Fibroblast of lung (primary cell): Measurements from ENCODE around the gene LIMS1. TPM values are rescaled to one million over a fixed set of nuclear protein-coding genes. Genes with fewer than 3 reads are reported as not detected.

Experiments
- DNase-seq, 2 donors: peaks; one replicate each; pipeline versions ENCODE4 v3.0.0 to v3.0.0-alpha.2; 2010; ENCODE audit warnings: low read depth in 2 of 2
- H2AFZ ChIP-seq: 2 replicates; pipeline ENCODE4 v1.5.1; 2012; ENCODE audit warnings: low read length, control low read depth, inconsistent platforms
- H3K27ac ChIP-seq: 2 replicates; pipeline ENCODE4 v1.5.1; 2011; ENCODE audit warnings: low read length, control low read depth; ENCODE audit not compliant: insufficient read depth
- H3K27me3 ChIP-seq: 2 replicates; pipeline ENCODE4 v1.5.1; 2011; ENCODE audit warnings: mild to moderate bottlenecking, low read length; ENCODE audit not compliant: control insufficient read depth, insufficient read depth
- H3K36me3 ChIP-seq: 2 replicates; pipeline ENCODE4 v1.5.1; 2011; ENCODE audit warnings: low read length; ENCODE audit not compliant: control insufficient read depth, insufficient read depth
- H3K4me1 ChIP-seq: 2 replicates; pipeline ENCODE4 v1.5.1; 2011; ENCODE audit warnings: low read length; ENCODE audit not compliant: control insufficient read depth, insufficient read depth; ENCODE audit errors: extremely low read depth
- H3K4me2 ChIP-seq: 2 replicates; pipeline ENCODE4 v1.5.1; 2011; ENCODE audit warnings: low read length, control low read depth; ENCODE audit not compliant: insufficient read depth; ENCODE audit errors: extremely low read depth
- H3K4me3 ChIP-seq, 4 experiments: fragments of 200-600 bp in 1 of 4; sonication (generic) in 1 of 4; replicated peaks in 1 of 4; 2 replicates each; pipeline ENCODE4 v1.5.1; 2011 to 2016; ENCODE audit warnings: low read length in 4 of 4, low read depth in 3 of 4, mild to moderate bottlenecking in 3 of 4, control low read depth in 2 of 4, inconsistent platforms in 1 of 4, mixed read lengths in 1 of 4; ENCODE audit not compliant: insufficient read depth in 1 of 4; ENCODE audit errors: control extremely low read depth in 1 of 4
- H3K79me2 ChIP-seq: 2 replicates; pipeline ENCODE4 v1.5.1; 2012; ENCODE audit warnings: mild to moderate bottlenecking, low read length, inconsistent platforms; ENCODE audit not compliant: control insufficient read depth, insufficient read depth
- H3K9ac ChIP-seq: 2 replicates; pipeline ENCODE4 v1.5.1; 2011; ENCODE audit warnings: mild to moderate bottlenecking, low read length, control low read depth; ENCODE audit not compliant: insufficient read depth
- H3K9me3 ChIP-seq: 2 replicates; pipeline ENCODE4 v1.5.1; 2012; ENCODE audit warnings: low read depth, low read length; ENCODE audit not compliant: control insufficient read depth, insufficient read depth
- H4K20me1 ChIP-seq: 2 replicates; pipeline ENCODE4 v1.5.1; 2011; ENCODE audit warnings: low read length; ENCODE audit not compliant: control insufficient read depth, insufficient read depth; ENCODE audit errors: extremely low read depth
- EZH2 ChIP-seq: IDR thresholded peaks from 2 replicates; pipeline ENCODE4 v1.5.1; 2012; ENCODE audit warnings: low read length, control low read depth, mild to moderate bottlenecking; ENCODE audit errors: missing control alignments
- polyA plus RNA-seq, 2 donors: library from polyadenylated mRNA; depleted of rRNA in 1 of 2; stranded (reverse) in 1 of 2; unstranded in 1 of 2; fragments of >200 nt; gene quantifications; 2 replicates each; pipeline ENCODE4 v1.2.1, GENCODE V29; 2011 to 2012; ENCODE audit warnings: missing spikeins in 1 of 2
- total RNA-seq: library from RNA; depleted of rRNA; stranded (reverse); fragments of >200 nt; gene quantifications from 2 replicates; pipeline ENCODE4 v1.2.1, GENCODE V29; 2014
- TF ChIP-seq, protein P1 (sequence below), 2 donors: IDR thresholded peaks in 1 of 2; conservative IDR thresholded peaks in 1 of 2; 1 replicate in 1 of 2; 2 replicates in 1 of 2; pipeline ENCODE4 v1.5.1; 2011 to 2012; ENCODE audit warnings: low read length in 2 of 2, control low read depth in 1 of 2, inconsistent platforms in 1 of 2, low read depth in 1 of 2, mild to moderate bottlenecking in 1 of 2

The LIMS1 gene
- total and polyA plus RNA-seq, 2 donors (not counting 1 experiment from before 2014, with no cell fraction given) = 52.7 to 108 TPM

DNA sequence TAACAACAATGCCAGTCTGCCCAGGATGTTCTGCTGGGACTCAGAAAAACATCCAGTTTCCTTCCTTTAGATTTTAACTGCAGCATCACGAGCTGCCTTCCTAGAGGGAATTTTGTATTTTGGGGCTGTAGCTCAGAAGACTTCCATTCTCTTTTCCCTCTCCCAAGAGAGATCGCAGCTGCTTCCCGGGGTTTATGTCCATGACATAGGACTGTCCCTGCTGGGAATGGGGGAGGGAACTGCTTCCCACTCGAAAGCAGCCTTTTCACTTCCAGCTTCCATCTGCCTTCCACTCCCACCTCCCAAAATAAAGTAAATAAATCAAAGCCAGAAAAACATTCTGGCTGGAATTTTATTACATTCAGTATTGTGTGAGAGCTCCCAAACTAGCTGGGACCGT is 52.4 kb downstream of the LIMS1 start:
- Histone ChIP-seq H3K9ac (no peak overlapping the region), H3K9me3 (no peaks in the 10 kb centered on the region), H3K36me3 (no peaks in the 10 kb centered on the region), H3K4me2 (no peak overlapping the region), H3K4me1 (peaks cover 16% of the 10 kb centered on the region), H3K27ac (peak overlapping the region; percentile 35), H2AFZ (no peak overlapping the region), H3K79me2 (peaks cover 44% of the 10 kb centered on the region), H4K20me1 (no peaks in the 10 kb centered on the region), H3K27me3 (no peaks in the 10 kb centered on the region), H3K4me3 (no peak overlapping the region)
- TF ChIP-seq, protein P1, sequence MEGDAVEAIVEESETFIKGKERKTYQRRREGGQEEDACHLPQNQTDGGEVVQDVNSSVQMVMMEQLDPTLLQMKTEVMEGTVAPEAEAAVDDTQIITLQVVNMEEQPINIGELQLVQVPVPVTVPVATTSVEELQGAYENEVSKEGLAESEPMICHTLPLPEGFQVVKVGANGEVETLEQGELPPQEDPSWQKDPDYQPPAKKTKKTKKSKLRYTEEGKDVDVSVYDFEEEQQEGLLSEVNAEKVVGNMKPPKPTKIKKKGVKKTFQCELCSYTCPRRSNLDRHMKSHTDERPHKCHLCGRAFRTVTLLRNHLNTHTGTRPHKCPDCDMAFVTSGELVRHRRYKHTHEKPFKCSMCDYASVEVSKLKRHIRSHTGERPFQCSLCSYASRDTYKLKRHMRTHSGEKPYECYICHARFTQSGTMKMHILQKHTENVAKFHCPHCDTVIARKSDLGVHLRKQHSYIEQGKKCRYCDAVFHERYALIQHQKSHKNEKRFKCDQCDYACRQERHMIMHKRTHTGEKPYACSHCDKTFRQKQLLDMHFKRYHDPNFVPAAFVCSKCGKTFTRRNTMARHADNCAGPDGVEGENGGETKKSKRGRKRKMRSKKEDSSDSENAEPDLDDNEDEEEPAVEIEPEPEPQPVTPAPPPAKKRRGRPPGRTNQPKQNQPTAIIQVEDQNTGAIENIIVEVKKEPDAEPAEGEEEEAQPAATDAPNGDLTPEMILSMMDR (conservative IDR thresholded peaks at IDR 0.05 in 1 of 2, IDR thresholded peaks at IDR 0.05 in 1 of 2; ENCODE audit: low read depth in 1 of 2, low read length in 2 of 2) = no peak
- no peak for TF ChIP-seq EZH2
- DNase-seq = no peak

DNA sequence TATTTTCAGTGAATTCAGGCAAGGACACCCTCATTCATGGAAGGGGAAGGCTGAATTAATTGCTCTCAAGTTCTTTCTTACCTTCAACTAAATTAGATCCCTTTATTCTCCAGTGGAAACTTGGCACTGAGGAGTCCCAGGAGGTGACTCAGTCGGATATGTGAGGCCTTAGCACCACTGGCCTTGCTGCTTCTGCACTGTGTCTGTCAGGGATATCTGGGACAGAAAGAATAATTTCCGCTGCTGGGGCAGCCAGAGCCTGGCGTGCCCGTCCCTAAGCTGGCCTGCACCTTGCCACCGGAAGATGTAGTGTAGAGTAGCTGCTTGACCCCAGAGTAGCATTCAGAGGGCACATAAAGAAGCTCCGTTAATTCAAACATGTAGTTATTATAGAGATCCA is 53.4 kb downstream of the LIMS1 start:
- no peak overlapping the region for H3K4me3 ChIP-seq
- no peaks in the 10 kb centered on the region for H3K9me3 ChIP-seq
- peaks cover 46% of the 10 kb centered on the region for H3K79me2 ChIP-seq
- H3K36me3 ChIP-seq = no peaks in the 10 kb centered on the region
- no peak overlapping the region for H3K9ac ChIP-seq
- TF ChIP-seq, protein P1 (conservative IDR thresholded peaks at IDR 0.05 in 1 of 2, IDR thresholded peaks at IDR 0.05 in 1 of 2; ENCODE audit: low read depth in 1 of 2, low read length in 2 of 2) = no peak
- no peak for TF ChIP-seq EZH2
- no peak overlapping the region for H3K4me2 ChIP-seq
- H3K27me3 ChIP-seq = no peaks in the 10 kb centered on the region
- H2AFZ ChIP-seq = no peak overlapping the region
- H4K20me1 ChIP-seq = no peaks in the 10 kb centered on the region
- H3K27ac ChIP-seq = no peak overlapping the region
- peaks cover 16% of the 10 kb centered on the region for H3K4me1 ChIP-seq
- DNase-seq = peak; percentile 52 to 95

DNA sequence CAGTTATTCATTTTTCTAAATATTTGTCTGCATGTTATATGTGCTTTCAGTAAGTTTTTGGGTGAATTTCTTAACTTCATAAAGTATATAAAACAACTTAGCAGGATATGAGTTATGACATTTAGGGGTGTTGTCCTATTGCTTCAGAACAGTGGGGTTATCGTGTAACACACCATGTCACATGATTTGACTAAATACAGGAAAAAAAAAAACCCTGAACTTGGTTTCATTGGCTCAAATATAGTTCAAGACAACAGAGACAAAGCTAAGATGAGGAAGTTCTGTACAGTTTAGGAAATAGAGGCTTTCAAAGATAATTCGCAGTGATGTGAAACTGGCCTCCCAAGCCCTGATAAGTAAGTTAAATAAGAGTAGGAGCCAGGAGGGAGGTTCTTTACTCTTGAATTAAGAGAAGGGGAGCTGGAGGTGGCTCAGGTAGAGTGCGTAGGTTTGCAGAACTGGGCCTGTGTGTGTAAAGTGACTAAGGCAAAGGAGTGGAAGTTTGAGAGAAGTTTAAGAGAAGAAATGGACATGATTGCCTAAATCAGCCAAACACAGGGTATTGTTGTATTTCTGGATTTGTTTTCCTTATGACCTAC is 53.9 kb downstream of the LIMS1 start:
- Histone ChIP-seq H4K20me1 (no peaks in the 10 kb centered on the region), H3K27ac (no peak overlapping the region), H3K4me1 (peaks cover 20% of the 10 kb centered on the region), H3K36me3 (no peaks in the 10 kb centered on the region), H3K27me3 (no peaks in the 10 kb centered on the region), H3K4me2 (no peak overlapping the region), H3K4me3 (no peak overlapping the region), H3K9me3 (no peaks in the 10 kb centered on the region), H3K9ac (no peak overlapping the region), H3K79me2 (peaks cover 46% of the 10 kb centered on the region), H2AFZ (no peak overlapping the region)
- TF ChIP-seq, protein P1 (conservative IDR thresholded peaks at IDR 0.05 in 1 of 2, IDR thresholded peaks at IDR 0.05 in 1 of 2; ENCODE audit: low read depth in 1 of 2, low read length in 2 of 2) = no peak
- TF ChIP-seq EZH2 = no peak
- peak in 1 of 2 donors; percentile 35 for DNase-seq
